Mammary epithelial cell (primary cell): Measurements from ENCODE around the gene PRSS27.

Source experiments
- CTCF ChIP-seq, 2 donors: IDR thresholded peaks in 1 of 2; conservative IDR thresholded peaks in 1 of 2; 2 replicates each; pipeline ENCODE4 v1.5.1; 2011 to 2012; ENCODE audit warnings: inconsistent platforms in 2 of 2, low read length in 2 of 2, mild to moderate bottlenecking in 2 of 2, control low read depth in 1 of 2, low read depth in 1 of 2; ENCODE audit not compliant: insufficient read depth in 1 of 2; ENCODE audit errors: extremely low read depth in 1 of 2
- EZH2 ChIP-seq: IDR thresholded peaks from 2 replicates; pipeline ENCODE4 v1.6.1; 2012; ENCODE audit warnings: low read length, inconsistent platforms, borderline replicate concordance

GRCh38 chr16:2704983-2705275 lies 15.1 kb downstream of the PRSS27 start:
- TF ChIP-seq CTCF (conservative IDR thresholded peaks at IDR 0.05 in 1 of 2, IDR thresholded peaks at IDR 0.05 in 1 of 2; ENCODE audit: extremely low read depth in 1 of 2, insufficient read depth in 1 of 2, low read depth in 1 of 2, low read length in 2 of 2) (no peak), EZH2 (no peak)
